PFSK-1 (cell line): ENCODE measurements around the gene ADD1.

Experiments used
- FOXP2 ChIP-seq: optimal IDR thresholded peaks from 2 replicates; pipeline ENCODE3; 2011; ENCODE audit warnings: borderline replicate concordance, control low read depth, inconsistent platforms; ENCODE audit not compliant: insufficient read depth; ENCODE audit errors: extremely low read length, extremely low read depth
- POLR2AphosphoS5 ChIP-seq: IDR thresholded peaks from 2 replicates; pipeline ENCODE4 v1.6.1; 2012; ENCODE audit warnings: low read depth, mild to moderate bottlenecking, control low read depth, low read length, moderate library complexity
- REST ChIP-seq, 2 experiments: IDR thresholded peaks; 2 replicates each; pipeline versions ENCODE4 v1.6.1 to v1.8.0; 2011 to 2012; ENCODE audit warnings: low read depth in 2 of 2, low read length in 2 of 2, control low read depth in 1 of 2, inconsistent platforms in 1 of 2, mild to moderate bottlenecking in 1 of 2, moderate library complexity in 1 of 2; ENCODE audit not compliant: insufficient read depth in 1 of 2
- SIN3A ChIP-seq: IDR thresholded peaks from 2 replicates; pipeline ENCODE4 v1.6.1; 2012; ENCODE audit warnings: mild to moderate bottlenecking, low read length, moderate library complexity, borderline replicate concordance; ENCODE audit not compliant: insufficient read depth
- TAF1 ChIP-seq: IDR thresholded peaks from 2 replicates; pipeline ENCODE4 v1.6.1; 2012; ENCODE audit warnings: low read length, control low read depth, borderline replicate concordance; ENCODE audit not compliant: insufficient read depth

ADD1 gene

GRCh38 chr4:2832981-2833670 lies 10.5 kb upstream of the ADD1 start:
- TF ChIP-seq FOXP2 (no peak), REST (IDR thresholded peaks at IDR 0.05; ENCODE audit: insufficient read depth in 1 of 2, low read depth in 2 of 2, low read length in 2 of 2) (no peak), POLR2AphosphoS5 (no peak), TAF1 (no peak), SIN3A (no peak)

- TF ChIP-seq SIN3A, result no peak
- no peak for TF ChIP-seq FOXP2
- no peak for TF ChIP-seq REST (IDR thresholded peaks at IDR 0.05; ENCODE audit: insufficient read depth in 1 of 2, low read depth in 2 of 2, low read length in 2 of 2)
- TF ChIP-seq POLR2AphosphoS5, result no peak
- no peak for TF ChIP-seq TAF1
These were observed 10.0 kb upstream of the ADD1 start for GRCh38 chr4:2833671-2834000.

GRCh38 chr4:2834001-2834921 lies 9.4 kb upstream of the ADD1 start:
- TF ChIP-seq SIN3A (no peak), REST (IDR thresholded peaks at IDR 0.05; ENCODE audit: insufficient read depth in 1 of 2, low read depth in 2 of 2, low read length in 2 of 2) (no peak), POLR2AphosphoS5 (no peak), FOXP2 (no peak), TAF1 (no peak)

- TF ChIP-seq SIN3A (no peak), TAF1 (no peak), REST (IDR thresholded peaks at IDR 0.05; ENCODE audit: insufficient read depth in 1 of 2, low read depth in 2 of 2, low read length in 2 of 2) (no peak), FOXP2 (no peak), POLR2AphosphoS5 (no peak)
These were observed 7.7 kb upstream of the ADD1 start for GRCh38 chr4:2835978-2836377.
